GM19463 (cell line): ENCODE results near the gene MAP7D1.
"Not testable (repeated sequence)": the region's sequence is repeated elsewhere in the genome, so short reads cannot be mapped to it uniquely, and the experiment has no call there.

ENCODE experiments used
- ATAC-seq: cut with Tn5 transposase; IDR thresholded peaks from one replicate; pipeline ENCODE4 v1.9.1; 2021; ENCODE audit warnings: mild to moderate bottlenecking, moderate library complexity; ENCODE audit not compliant: unreplicated experiment

The MAP7D1 gene

DNA sequence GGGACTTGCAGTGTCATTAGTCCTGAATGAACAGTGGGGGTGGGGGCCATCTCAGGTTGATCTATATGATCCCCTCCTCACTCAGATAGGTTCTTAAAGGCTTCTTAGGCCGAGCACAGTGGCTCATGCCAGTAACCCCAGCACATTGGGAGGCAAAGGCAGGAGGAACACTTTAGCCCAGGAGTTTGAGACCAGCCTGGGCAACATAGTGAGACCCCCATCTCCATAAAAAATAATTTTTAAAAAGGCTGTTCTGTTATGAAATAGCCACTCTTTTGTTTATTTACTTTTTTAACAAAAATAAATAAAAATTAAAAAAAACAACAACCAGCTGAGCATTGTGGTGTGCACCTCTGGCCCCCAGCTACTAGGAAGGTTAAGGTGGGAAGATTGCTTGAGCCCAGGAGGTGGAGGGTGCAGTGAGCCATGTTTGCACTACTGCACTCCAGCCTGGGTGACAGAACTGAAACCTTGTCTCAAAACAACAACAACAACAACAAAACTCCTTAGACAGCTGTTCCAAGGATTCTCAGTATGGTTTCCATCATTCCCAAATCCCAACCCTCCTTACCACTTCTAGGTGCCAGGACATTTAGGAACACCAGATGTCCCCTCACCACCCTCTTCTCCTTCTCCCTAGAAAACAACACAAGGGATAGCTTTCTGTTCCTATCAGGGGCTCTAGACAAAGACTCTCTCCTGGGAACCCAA lies 4.7 kb upstream of the MAP7D1 start:
- no peak for ATAC-seq

DNA sequence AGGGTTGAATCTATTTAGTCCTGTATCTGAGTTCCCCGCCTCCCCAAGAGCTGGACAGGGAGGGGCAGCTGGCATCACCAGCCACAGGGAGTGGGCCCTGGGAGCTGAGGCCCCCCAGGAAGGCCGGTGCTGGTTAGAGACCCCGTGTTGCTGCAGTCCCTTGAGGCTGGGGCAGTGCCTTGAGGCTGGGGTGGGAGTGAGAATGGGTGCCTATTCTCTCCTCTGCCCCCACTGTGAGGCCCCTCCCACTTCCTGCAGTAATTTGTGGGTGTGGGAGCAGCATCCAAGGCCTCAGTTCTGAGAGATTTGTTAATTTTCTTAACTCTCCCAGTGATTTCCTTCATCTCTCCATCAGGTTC lies 4.1 kb upstream of the MAP7D1 start:
- ATAC-seq: no peak

DNA sequence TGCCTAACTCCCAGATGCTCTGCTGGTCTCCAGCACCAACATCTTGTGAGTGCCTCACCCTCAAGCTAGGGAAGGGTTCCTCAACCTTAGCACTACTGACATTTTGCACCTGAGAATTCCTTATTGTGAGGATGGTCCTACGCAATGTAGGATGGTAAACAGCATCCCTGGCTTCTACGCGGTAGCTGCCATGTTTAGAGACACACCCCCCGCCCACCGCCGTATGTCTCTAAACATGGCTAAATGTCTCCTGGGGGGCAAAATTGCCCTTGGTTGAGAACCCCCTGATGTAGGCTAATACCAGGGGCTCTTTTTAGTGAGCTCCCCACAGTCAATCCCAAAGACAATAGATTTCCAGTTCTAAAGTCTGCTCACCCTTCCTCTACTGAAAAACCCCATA lies 2.5 kb upstream of the MAP7D1 start:
- ATAC-seq: no peak

DNA sequence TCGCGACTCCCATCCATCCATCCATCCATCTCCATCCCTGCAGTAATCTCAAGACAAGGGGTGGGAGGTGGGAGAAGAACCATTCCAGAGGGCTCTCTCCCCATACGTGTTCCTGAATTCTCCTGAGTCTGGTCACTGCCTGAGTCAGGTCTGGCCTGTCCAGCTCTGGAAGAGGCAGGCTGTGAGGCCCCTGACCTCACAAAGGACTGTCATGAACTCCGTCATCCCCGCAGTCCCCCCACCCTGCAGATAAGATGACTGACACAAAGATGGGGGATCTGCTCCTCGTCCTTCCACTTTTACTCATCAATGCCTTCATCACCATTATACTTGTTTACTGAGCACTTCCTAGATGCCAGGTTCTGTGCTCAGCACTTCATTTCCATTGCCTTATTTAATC lies 1.6 kb upstream of the MAP7D1 start:
- ATAC-seq: no peak

DNA sequence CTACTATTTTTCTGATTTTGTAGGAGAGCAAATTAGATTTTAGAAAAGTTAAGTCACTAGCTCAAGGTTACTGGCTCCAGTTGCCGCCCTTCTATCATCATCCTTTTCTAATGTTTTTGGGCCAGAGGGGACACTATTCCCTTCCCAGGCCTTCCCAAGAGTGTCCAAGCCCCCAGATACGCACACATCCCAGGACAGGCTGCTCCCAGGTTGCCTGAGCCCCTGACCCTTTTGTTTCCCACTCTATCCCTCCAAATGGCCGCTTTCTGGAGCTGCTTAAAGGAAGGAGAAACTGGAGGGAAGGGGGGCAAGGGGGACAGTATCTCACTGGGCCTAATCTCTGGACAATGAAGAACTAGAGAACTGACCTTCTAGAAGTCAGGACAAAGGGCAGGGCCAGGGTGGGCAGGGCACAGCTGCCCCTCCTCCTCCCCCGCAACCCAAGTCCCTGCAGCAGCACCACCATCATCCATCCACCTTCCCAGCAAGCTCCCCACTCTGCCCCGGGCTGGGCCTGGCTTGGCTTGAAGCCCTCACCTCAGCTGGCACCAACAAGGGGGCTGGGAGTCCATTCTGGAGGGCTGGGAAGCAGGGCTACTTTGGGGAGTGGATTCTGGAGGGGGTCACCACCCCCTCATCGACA lies 1.1 kb upstream of the MAP7D1 start:
- ATAC-seq: no peak

DNA sequence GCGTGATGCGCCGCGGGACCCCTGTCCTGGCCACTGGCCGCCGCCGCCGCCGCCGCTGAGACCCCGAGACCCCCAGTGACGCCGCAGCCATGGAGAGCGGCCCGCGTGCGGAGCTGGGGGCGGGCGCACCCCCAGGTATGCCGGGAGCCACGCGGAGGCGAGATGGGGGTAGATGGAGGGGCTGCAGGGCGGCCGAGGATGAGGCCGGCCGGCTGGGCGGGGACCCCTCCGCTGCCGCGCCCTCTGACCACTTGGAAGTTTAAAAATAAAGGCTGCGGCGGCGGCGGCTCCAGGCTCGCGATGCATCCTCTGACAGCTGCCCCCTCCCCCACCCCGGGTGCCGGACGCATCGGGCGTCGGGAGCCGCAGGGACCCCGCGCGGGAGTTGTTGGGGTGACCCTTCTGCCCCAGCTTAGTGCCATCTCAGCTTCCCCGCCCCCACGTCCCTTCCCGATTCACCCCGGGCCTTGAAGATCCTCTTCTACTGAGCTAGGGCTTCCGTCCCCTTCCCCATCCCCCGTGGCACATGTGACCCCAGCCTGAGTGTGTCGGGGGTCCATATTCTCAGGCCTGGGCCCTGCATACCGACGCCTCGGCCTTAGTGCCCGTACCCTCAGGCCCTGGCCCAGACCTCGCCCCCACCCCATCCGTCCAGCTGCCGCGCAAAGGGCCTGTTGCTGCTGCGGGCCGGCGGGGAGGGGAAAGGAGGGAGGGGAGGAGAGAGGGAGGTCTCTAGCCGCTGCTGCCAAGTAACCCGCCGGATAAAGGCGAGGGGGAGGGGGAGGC lies 562 bp downstream of the MAP7D1 start:
- no peak for ATAC-seq

DNA sequence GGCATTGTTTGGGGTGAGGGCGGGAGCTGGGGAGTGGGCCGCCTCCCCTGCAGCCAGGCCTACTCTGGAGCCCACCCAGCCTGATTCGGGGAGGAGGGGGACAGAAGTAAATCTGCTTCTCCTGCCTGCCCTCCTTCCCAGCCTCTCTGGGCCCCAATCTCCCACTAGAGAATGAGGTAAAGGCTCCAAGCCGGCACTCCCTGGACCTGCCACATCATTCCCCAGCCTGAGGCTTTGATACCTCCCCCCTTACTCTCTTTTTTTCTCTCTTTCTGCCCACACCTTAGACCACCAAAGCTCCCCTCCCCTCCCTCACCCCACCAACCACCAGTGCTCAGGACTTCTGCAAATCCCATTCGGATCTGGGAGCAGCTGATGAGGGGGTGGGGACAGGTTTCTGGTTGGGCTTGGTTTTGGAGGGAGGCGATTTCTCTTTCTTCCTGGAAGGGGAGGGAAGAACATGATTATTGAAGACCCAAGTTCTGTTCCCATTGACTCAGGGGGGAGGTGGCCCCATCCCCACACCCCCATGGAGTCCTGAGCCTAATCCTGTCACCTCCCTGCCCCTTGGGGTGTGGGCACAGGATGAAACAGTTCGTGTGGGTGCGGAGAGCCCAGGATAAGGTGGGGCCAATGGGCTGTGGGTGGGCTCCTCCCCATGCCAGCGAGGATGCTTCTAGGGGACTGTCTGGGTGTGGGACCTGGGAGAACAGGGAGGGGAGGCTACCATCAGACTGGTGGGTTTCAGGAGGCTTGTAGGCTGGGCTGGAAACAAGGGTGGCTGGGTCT lies 1.3 kb downstream of the MAP7D1 start:
- no peak for ATAC-seq

DNA sequence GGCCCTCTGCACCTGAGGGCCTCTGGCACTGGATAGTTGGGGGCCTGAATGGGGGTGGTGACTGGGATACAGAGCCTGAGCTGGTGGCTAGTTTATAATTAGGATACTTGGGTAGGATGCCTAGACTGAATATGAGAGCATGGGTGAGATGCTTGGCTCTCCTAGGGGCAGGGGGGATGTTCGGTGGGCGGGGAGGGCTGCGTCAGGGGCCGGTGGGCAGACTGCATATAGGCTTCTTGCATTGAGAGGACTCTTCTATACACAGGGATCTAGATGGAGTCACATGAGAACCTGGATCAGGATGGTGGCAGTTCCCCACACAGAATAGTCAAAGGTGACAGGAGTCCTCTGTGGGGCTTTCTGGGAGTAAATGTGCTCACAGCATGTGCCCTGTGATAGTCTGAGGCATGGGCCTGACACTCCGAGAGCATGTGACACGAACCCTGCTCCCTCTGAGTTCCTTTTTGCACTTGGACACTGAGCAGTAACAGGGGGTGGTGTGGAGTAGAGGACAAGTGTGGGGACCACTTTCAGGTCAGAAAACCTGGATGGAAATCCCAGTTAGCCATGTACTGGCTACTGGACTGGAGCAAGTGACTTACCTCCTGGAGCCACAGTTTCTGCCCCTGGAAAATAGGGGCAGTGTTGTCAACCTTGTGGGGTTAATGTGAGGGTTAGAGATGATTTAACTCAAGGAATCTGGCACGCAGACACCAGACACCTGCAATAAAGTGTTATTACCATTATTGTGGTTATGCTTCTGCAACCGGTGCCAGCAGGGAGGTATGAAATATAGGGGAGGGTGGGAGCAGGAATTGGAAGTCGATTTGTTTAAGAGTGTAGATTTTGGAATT lies 2.2 kb downstream of the MAP7D1 start:
- no peak for ATAC-seq

DNA sequence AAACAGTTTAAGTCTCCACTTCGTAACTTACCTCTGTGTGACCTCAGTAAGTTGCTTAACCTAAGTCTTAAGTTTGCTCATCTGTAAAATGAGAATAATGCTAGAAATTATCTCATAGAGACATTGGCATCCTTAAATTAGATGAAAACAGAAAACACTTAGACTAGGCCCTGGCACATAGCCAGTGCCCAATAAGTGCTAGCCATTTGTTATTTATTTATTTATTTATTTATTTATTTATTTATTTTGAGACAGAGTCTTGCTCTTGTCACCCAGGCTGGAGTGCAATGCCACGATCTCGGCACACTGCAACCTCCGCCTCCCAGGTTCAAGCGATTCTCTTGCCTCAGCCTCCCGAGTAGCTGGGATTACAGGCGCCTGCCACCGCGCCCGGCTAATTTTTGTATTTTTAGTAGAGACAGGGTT lies 2.9 kb downstream of the MAP7D1 start:
- ATAC-seq: not testable (repeated sequence)

DNA sequence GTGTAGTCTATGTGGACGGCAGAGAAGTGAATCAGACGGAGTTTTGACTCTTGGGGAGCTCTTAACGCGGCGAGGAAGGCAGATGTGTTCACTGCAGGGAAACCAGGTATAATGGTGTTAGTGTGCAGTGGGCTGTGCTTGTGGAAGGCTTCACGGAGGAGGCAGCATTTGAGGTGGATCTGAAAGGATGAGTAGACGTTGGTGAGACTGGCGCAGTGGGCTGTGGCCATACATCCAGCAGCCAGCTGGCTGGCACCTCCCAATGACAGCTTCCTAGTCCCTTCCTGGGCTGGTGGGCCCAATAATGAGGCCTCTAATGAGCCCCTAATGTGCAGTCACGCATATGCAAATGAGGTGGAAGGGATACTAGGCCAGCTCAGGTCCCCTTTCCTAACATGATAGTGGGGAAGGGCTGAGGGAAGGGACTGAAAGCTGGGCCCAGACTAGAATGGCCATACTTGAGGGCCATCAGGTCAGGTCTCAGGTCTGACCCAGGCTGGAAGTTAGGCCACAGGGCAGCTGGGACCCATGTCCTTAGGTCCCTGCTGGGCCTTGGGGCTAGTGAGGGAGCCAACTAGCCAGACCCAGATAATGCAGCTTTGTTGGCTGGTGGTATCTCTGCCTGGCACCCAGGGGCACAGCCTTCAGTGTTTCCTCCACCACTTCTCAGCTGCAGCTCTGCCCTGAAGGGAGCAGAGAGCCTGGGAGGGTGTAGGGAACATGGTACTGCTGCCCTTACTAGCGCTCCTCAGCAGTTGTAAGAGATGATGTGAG lies 3.8 kb downstream of the MAP7D1 start:
- ATAC-seq: no peak

DNA sequence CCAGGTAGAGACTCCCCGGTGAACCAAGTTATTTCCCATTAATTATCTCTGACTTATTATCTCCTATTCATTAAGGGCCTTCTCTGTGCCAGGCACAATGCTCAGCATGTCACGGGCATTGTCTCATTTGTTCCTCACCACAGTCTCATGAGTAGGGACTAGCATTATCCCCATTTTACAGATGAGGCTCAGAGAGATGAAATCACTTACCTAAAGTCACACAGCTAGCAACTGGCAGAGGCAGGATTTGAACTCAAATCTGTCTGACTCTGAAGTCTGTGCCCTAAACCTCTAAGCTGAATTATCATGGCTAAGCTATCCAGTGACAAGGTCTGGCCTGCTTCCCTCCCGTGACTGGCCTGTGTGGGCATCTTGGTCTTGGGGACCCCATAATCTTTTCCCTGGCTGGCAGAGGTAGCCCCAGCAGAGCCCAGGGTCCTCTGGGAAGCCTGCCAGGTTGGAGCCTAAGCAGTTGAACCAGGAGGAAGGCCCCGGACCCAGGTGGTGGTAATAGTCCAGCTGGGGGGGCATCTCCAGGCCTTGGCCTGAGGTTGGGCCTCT lies 4.5 kb downstream of the MAP7D1 start:
- ATAC-seq: no peak

DNA sequence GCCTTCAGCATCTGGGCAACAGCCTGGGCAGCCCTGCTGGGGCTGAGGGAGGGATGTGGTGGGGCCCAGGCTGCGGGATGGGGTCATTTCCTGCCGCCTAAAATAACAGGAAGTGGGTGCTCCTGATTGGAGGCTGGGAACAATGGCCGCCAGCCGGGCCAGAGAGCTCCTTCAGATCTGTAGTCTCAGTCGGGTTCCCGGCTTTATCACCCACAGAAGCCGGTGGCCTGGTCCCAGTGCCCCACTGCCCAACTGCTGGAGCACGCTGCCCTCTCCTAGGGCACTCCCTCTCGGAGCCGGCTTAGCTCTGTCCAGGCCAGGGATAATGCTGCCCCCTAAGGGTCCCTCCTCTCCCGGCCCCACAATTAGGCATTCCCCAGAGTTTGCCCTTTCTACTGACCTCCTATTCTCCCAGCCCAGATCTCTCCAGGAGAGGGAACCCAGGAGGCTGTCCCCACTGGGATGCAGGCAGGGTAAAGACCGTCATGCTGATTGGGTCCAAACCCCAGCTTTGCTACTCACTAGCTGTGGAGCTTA lies 5.1 kb downstream of the MAP7D1 start:
- no peak for ATAC-seq

DNA sequence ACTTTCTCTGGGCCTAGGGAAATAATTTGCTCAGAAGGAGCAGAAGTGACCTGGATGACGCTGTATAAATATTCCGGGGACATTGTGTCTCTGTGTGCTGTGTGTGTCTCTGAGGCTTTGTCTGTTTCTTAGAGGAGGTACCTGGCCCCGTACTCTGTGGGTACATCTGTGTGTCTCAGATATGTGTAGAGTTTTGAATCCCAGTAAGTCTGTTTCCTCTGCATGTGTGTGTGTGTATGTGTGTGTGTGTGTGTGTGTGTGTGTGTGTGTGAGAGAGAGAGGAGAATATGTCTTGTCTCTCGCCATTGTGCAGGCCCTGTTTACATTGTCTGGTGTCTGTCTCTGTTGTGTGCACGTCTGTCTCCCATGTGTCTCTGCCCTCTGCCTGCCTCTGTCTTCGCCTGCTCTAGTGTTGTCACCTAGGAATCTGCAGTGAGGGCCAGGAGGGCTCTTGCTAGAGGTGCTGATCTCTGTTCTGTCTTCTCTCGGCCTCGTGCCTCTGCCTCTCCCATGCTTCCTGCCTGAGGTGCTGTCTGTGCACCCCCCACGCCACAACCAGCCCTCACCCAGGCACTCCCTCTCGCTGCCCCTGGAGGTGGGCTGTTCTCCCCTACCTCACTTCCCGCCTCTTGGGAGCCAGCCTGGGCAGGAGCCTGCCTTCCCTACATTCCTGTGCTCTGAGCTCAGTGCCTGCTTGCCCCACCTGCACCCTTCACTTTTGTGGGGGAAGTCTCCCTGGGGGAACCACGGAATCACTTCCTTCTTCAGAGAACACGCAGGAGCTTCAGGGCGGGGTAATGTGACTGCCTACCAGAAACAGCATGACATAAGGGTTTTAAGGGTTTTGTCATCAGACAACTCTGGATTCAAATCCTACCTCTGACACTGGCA lies 5.9 kb downstream of the MAP7D1 start:
- ATAC-seq: no peak

DNA sequence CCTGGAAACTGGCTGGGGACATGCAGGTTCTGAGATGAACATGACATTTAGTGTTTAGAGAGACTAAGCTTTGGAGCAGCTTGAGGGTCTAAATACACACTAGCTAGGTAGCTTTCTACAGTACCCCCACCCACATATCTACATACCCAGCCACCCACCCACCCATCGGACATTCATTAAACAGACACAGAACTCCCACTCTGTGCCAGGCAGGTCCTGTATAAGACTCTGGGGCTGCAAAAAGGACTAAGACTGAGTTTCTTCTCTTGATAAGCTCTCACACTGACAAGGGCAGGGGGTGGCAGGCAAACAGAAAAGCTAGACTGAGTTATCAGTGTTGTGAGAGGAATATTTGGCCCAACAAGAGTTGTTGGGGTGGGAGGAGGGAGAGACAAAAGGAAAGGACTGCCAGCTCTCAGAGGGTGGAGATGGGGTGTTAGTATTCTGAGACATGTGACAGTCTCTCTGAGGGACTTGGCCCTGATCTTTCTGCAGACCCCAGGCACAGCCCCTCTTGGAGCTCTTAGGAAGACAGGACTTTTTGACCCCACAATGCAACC lies 6.8 kb downstream of the MAP7D1 start:
- no peak for ATAC-seq

DNA sequence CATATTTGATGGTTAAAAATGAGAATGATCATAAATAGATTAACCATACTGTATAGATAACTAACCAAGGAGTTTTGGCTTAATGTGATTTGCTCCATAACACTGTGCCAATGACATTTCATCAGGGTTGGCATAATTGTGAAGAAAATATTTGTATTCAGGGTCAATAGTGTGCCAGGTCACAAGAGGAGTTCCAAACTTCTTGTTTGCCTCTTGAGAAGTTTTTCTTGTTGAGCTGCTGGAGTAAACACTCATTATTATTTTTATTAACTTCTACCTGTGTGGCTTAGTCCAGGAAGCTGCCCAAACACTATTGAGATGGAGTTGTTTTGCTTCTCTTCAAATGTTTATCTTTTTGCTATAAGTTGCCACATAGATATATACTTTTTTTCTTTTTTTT lies 7.5 kb downstream of the MAP7D1 start:
- ATAC-seq: no peak

DNA sequence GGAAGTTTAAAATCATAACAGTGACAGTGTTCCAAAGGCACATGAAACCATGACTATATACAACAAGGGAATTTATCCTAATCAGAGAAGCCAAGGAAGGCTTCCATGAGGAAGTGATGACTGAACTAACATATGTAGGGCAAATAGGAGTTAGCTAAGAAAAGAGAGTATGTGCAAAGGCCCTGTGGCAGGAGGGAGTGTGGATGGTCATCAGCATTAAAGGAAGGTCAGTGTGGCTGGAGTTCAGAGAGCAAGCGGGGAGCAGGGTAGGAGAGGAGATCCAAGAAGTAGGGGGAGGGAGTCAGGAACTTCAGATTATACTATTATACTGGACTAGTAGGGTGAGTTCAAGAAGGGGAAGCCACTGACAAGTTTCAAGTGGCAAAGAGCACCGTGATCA lies 8.4 kb downstream of the MAP7D1 start:
- no peak for ATAC-seq

DNA sequence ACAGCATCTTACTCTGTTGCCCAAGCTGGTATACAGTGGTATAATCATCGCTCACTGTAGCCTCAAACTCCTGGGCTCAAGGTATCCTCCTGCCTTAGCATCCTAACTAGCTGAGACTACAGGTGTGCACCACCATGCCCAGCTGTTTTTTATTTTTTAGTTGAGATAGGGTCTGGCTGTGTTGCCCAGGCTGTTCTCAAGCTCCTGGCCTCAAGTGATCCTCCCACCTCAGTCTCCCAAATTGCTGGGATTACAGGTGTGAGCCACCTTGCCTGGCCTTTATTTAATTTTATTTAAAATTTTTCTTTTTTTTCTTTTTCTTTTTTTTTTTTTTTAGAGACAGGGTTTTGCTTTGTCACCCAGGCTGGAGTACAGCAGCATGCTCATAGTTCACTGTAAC lies 9.2 kb downstream of the MAP7D1 start:
- ATAC-seq: no peak

DNA sequence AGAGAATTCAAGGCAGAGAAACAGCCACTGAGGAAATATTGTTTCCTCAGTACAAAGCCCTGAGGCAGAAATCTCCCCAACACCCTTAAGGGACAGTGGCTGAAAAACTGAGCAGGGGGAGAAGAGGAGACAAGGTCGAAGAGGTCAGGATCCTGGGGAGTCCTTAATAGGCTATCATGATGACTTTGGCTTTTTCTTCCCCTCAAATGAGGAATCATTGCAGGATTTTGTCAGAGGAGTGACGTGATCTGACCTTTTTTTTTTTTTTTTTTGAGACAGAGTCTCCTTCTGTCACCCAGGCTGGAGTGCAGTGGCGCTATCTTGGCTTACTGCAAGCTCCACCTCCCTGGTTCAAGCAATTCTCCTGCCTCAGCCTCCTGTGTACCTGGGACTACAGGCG lies 10.2 kb downstream of the MAP7D1 start:
- ATAC-seq: no peak
